Testis (tissue), 5 donors: ENCODE data around the gene APOLD1. TPM values are rescaled to one million over a fixed set of nuclear protein-coding genes. Genes with fewer than 3 reads are reported as not detected.
"Not testable (repeated sequence)": the region's sequence is repeated elsewhere in the genome, so short reads cannot be mapped to it uniquely, and the experiment has no call there.

Experiments
- DNase-seq: peaks from one replicate; pipeline ENCODE4 v3.0.0-alpha.2; 2019
- H3K27ac ChIP-seq, 2 donors: fragments of 200-600 bp; sonication (generic); one replicate each; pipeline ENCODE4 v1.5.1; 2019
- H3K27me3 ChIP-seq: fragments of 200-600 bp; sonication (generic); one replicate; pipeline ENCODE4 v1.5.1; 2019
- H3K36me3 ChIP-seq: fragments of 200-600 bp; sonication (generic); one replicate; pipeline ENCODE4 v1.5.1; 2017; ENCODE audit warnings: low read depth; ENCODE audit errors: missing control alignments
- H3K4me1 ChIP-seq: fragments of 200-600 bp; sonication (generic); one replicate; pipeline ENCODE4 v1.5.1; 2019
- H3K4me3 ChIP-seq, 2 donors: fragments of 200-600 bp; sonication (generic); one replicate each; pipeline ENCODE4 v1.5.1; 2017 to 2019
- H3K9me3 ChIP-seq: fragments of 200-600 bp; sonication (generic); one replicate; pipeline ENCODE4 v1.5.1; 2017
- CTCF ChIP-seq, 3 experiments: fragments of 450-650 bp in 2 of 3; fragments of 200-600 bp in 1 of 3; sonication (generic) in 1 of 3; IDR thresholded peaks; one replicate each; pipeline ENCODE4 v1.5.1; 2016 to 2019; ENCODE audit warnings: antibody characterized with exemption in 3 of 3, mild to moderate bottlenecking in 2 of 3, moderate library complexity in 1 of 3
- POLR2A ChIP-seq: fragments of 450-650 bp; IDR thresholded peaks from one replicate; pipeline ENCODE4 v1.6.1; 2017; ENCODE audit warnings: antibody characterized with exemption, mild to moderate bottlenecking, moderate library complexity
- WGBS, 2 donors: methylation state at CpG; one replicate each; pipeline ENCODE4 v1.1.5; 2018; 5-methylcytosine and 5-hydroxymethylcytosine counted together
- intact Hi-C: fragments of 100-400 bp; cut with DNase I; formaldehyde crosslinking; loops from one replicate; pipeline ENCODE4 v1.15.1; 2023; ENCODE audit warnings: low total_unique reads
- long read RNA-seq, 2 donors: transcript quantifications; one replicate each; lab custom pipeline, GENCODE V29; 2026
- polyA plus RNA-seq: library from polyadenylated mRNA; stranded (reverse); fragments of 350-450 nt; fragmentation: Illumina TruSeq; extraction: RNeasy Lipid Tissue Mini Kit (QIAGEN cat#74804); gene quantifications from one replicate; pipeline ENCODE4 v1.2.3, GENCODE V29; 2014; ENCODE audit warnings: low read depth, low replicate concordance; ENCODE audit not compliant: insufficient read depth
- total RNA-seq, 2 donors: library from RNA; depleted of rRNA; stranded (reverse); fragments of >200 nt; gene quantifications; one replicate each; pipeline ENCODE4 v1.2.3, GENCODE V29; 2016

The APOLD1 gene
- total RNA-seq: 1 to 10 TPM; 9.2 to 9.7 TPM
- polyA plus RNA-seq: 8.2 TPM
- long read RNA-seq, donor 1, partial matches to known transcripts: 0 of 2 reads
- long read RNA-seq, donor 1, other reads (novel, unspliced or antisense): 0 of 2 reads
- long read RNA-seq, donor 2, partial matches to known transcripts: 0 of 1 reads
- long read RNA-seq, donor 2, other reads (novel, unspliced or antisense): 0 of 1 reads

DNA sequence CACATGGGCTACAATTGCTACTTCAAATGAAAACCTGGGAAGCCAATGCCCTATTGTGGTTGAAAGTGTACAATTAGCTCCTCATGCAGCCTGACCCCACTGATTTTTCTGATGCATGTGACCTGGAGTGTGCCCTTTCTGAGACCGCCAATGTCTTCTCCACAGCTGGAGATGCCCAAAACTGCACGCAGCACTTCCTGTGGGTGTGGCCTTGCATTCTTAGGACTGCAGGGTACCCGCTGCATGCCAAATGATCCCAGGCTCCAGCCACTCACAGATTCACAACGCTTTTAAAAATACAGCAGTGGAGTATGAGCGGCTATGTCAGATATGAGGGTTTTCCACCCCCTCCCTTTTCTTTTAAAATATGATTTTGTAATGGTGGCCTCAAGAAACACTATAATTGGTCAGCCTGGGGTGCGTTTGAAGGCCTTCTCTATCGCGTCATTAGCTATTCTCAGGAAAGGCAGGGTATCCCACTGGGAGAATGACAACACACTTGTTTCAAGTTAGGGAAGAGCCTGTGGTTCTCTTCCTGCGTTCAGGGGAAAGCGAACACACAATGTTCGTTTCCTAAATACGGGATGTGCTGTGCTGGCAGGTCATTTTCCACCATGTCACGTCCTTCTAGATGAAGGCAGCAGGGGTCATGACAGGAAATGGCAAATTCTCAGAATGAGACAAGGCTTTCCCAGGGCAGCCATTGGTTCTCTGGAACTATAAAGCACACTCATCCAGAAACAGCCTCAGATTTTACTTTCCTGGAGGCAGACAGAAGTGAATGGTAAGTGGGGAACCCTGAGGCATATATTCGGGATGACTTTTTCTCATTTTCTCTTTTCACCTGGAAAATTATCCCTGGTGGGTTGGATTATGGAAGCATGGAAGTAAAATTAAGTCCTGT lies at the start of gene APOLD1:
Gene APOLD1, plus strand, starts transcription at position 749 of the 904 bp plus-strand sequence. Its CDS starts 33 bp downstream, at position 782.
- Histone ChIP-seq H3K4me1 (peaks cover 21% of the 10 kb centered on the region), H3K36me3 (no peaks in the 10 kb centered on the region), H3K27ac (peak within 1 kb of the TSS; percentile 89 to 91), H3K27me3 (no peaks in the 10 kb centered on the region), H3K9me3 (no peaks in the 10 kb centered on the region), H3K4me3 (peak within 1 kb of the TSS; percentile 67 to 71)
- no peak for DNase-seq
- intact Hi-C loops: no loop called here
- TF ChIP-seq CTCF (IDR thresholded peaks at IDR 0.05) (no peak), POLR2A (no peak)
- 69 to 76% methylated on average over 13 to 14 of the region's 14 CpGs for WGBS, 2 donors

- intact Hi-C loops: no loop called here
- TF ChIP-seq CTCF (IDR thresholded peaks at IDR 0.05) (peak; percentile 27 to 56 (median 39)), POLR2A (no peak)
- WGBS, 2 donors: 64 to 74% methylated on average over 9 of the region's 9 CpGs
- Histone ChIP-seq H3K4me1 (peaks cover 47% of the 10 kb centered on the region), H3K9me3 (no peaks in the 10 kb centered on the region), H3K27ac (peak overlapping the region; percentile 3 to 42), H3K4me3 (no peak overlapping the region), H3K36me3 (no peaks in the 10 kb centered on the region), H3K27me3 (no peaks in the 10 kb centered on the region)
- no peak for DNase-seq
Observed at GRCh38 chr12:12736759-12737676, 48.4 kb upstream of the APOLD1 start.

DNA sequence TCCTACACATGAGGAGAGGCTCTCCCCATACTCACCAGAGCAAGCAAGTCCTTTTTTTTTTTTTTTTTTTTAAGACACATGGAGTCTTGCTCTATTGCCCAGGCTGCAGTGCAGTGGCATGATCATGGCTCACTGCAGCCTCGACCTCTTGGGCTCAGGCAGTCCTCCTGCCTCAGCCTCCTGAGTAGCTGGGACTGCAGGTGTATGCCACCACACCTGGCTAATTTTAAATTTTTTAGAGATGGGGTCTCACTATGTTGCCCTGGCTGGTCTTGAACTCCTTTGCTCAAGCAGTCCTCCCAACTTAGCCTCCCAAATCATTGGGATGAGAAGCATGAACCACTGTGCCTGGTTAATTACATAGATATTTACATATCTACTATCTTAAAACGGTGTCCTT lies 47.3 kb upstream of the APOLD1 start:
- intact Hi-C loops, H3K9me3 ChIP-seq: not testable (repeated sequence)
- WGBS, 2 donors: 70 to 87% methylated on average over 2 of the region's 2 CpGs

DNA sequence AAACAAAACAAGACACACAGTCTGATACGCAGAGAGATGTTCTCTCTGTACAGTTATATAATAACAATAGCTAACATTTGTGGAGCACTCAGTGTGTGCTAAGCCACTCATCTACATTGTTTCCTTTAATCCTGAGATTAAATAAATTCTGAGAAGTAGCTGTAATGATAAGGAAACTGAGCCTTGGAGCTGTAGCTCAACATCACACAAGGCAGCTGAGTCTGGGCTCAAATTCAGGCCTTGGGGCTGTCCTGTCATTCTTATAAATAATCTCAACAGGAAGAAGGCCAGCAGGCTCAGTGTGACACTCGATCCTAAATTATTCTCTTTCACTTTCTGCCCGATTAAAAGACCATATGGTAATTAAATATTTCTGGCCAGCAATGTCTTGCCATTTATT lies 43.8 kb upstream of the APOLD1 start:
- H3K4me3 ChIP-seq: no peak overlapping the region

More for the DNA sequence above, 47.3 kb upstream of the APOLD1 start:
- not testable (repeated sequence) for H3K27me3 ChIP-seq, H3K4me3 ChIP-seq, DNase-seq, H3K36me3 ChIP-seq
- peaks cover 47% of the 10 kb centered on the region for H3K4me1 ChIP-seq
- peak overlapping the region in 1 of 2 donors; percentile 3 for H3K27ac ChIP-seq

More for the DNA sequence above, 43.8 kb upstream of the APOLD1 start:
- Histone ChIP-seq H3K36me3 (no peaks in the 10 kb centered on the region), H3K27ac (peak overlapping the region; percentile 53 to 77), H3K9me3 (no peaks in the 10 kb centered on the region), H3K4me1 (peaks cover 29% of the 10 kb centered on the region), H3K27me3 (no peaks in the 10 kb centered on the region)
- peak; percentile 73 for DNase-seq
- intact Hi-C loops: no loop called here
- TF ChIP-seq CTCF (IDR thresholded peaks at IDR 0.05): no peak
- TF ChIP-seq POLR2A: no peak
- 24 to 28% methylated on average over 3 of the region's 3 CpGs for WGBS, 2 donors
